HL-60 (cell line): ENCODE measurements around the gene XIRP2.

Source experiments
- DNase-seq, 2 experiments: peaks; one replicate each; pipeline ENCODE4 v3.0.0-alpha.2; 2010 to 2020; ENCODE audit warnings: low read depth in 1 of 2, low spot score in 1 of 2
- H3K27ac ChIP-seq: fragments of 250-450 bp; sonication (Bioruptor Pico); replicated peaks from 2 replicates; pipeline ENCODE4 v1.5.1; 2020; ENCODE audit warnings: mild to moderate bottlenecking, moderate library complexity
- H3K27me3 ChIP-seq: fragments of 250-450 bp; sonication (Bioruptor Pico); 2 replicates; pipeline ENCODE4 v1.5.1; 2021; ENCODE audit warnings: mild to moderate bottlenecking, moderate library complexity; ENCODE audit not compliant: insufficient read depth, poor library complexity, severe bottlenecking
- H3K4me3 ChIP-seq: replicated peaks from 2 replicates; pipeline ENCODE4 v1.5.1; 2011; ENCODE audit warnings: mild to moderate bottlenecking, control low read depth, low read length; ENCODE audit not compliant: insufficient read depth
- CTCF ChIP-seq: IDR thresholded peaks from one replicate; pipeline ENCODE4 v1.5.1; 2011; ENCODE audit warnings: low read length, control low read depth, inconsistent platforms; ENCODE audit not compliant: insufficient read depth
- GABPA ChIP-seq: IDR thresholded peaks from 2 replicates; pipeline ENCODE4 v1.6.1; 2012; ENCODE audit warnings: low read depth
- POLR2AphosphoS5 ChIP-seq: IDR thresholded peaks from 2 replicates; pipeline ENCODE4 v1.6.1; 2012; ENCODE audit warnings: low read depth
- REST ChIP-seq: IDR thresholded peaks from 2 replicates; pipeline ENCODE4 v1.6.1; 2012; ENCODE audit warnings: low read depth; ENCODE audit not compliant: insufficient replicate concordance
- SPI1 ChIP-seq: IDR thresholded peaks from 2 replicates; pipeline ENCODE4 v1.6.1; 2012; ENCODE audit warnings: low read depth, mild to moderate bottlenecking, borderline replicate concordance

XIRP2 gene

DNA sequence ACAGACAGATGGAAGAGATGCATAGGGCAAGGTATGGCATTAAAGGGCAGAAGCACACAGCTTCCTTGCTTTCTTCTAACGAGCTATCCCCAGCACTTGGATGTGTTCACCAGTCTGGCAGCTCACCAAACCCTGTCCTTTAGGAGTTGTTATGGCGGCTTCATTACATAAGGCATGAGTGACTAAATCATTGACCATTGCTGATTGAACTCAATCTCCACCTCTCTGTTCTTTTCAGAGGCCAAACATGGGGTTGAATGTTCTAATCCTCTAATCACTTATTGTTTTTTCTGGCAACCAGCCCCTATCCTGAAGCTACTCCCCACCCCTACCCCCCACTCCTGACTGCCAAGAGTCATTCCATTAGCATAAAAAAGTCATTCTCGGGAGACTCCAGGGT lies 301.8 kb downstream of the XIRP2 start:
- Histone ChIP-seq H3K27me3 (no peaks in the 10 kb centered on the region), H3K27ac (no peak overlapping the region), H3K4me3 (no peak overlapping the region)
- no peak for DNase-seq
- TF ChIP-seq SPI1 (no peak), GABPA (no peak), REST (no peak), POLR2AphosphoS5 (no peak), CTCF (no peak)

DNA sequence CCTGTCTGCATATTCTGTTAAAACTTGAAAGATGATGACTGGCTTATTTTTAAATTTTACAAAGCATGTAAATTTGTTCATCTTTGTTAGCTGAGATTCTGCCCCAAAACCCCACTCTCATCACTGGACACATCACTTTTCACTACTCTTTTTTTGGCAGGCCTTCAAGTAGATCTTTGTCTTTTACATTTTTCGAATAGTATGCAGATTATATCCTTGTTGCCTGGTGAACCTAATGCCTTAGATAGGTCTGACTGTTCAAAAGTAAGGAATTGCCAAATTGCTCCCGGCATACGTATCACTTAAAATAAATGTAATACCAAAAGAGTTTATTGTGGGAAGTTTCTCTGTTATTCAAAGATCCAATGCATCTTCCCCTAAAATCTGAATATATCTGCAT lies 303.3 kb downstream of the XIRP2 start:
- Histone ChIP-seq H3K4me3 (no peak overlapping the region), H3K27me3 (no peaks in the 10 kb centered on the region), H3K27ac (no peak overlapping the region)
- TF ChIP-seq GABPA = no peak
- no peak for TF ChIP-seq CTCF
- TF ChIP-seq SPI1 = no peak
- TF ChIP-seq REST = no peak
- TF ChIP-seq POLR2AphosphoS5 = no peak
- DNase-seq = no peak

DNA sequence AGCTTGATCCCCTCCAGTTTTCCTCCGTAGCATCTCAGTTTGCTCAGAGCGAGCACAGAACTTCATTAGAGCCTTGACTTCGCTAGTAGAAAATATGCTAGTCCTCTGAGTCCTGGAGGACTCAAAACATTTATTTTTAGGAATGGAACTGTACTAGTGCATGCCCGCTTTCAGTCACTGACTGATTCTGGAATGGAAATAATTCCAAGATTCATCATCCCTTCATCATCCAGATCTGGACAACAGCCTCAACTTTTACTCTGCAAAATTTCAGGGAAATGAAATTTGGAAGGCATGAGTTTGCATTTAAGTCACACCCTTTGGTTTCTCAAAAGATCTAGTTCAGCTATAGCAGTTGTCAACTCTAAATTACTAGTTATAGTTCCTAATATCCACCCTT lies 304.6 kb downstream of the XIRP2 start:
- H3K4me3 ChIP-seq = no peak overlapping the region
- H3K27ac ChIP-seq = no peak overlapping the region
- no peaks in the 10 kb centered on the region for H3K27me3 ChIP-seq
- TF ChIP-seq CTCF (no peak), REST (no peak), SPI1 (no peak), GABPA (no peak), POLR2AphosphoS5 (no peak)
- DNase-seq = no peak
